ENCODE results near the gene GPRIN1. TPM values are rescaled to one million over a fixed set of nuclear protein-coding genes. Genes with fewer than 3 reads are reported as not detected.

The GPRIN1 gene
- 0.56 TPM for total RNA-seq
- long read RNA-seq, full-length matches to known transcripts, result 1 of 4 reads
- long read RNA-seq, partial matches to known transcripts, result 0 of 4 reads
- long read RNA-seq, other reads (novel, unspliced or antisense), result 3 of 4 reads

DNA sequence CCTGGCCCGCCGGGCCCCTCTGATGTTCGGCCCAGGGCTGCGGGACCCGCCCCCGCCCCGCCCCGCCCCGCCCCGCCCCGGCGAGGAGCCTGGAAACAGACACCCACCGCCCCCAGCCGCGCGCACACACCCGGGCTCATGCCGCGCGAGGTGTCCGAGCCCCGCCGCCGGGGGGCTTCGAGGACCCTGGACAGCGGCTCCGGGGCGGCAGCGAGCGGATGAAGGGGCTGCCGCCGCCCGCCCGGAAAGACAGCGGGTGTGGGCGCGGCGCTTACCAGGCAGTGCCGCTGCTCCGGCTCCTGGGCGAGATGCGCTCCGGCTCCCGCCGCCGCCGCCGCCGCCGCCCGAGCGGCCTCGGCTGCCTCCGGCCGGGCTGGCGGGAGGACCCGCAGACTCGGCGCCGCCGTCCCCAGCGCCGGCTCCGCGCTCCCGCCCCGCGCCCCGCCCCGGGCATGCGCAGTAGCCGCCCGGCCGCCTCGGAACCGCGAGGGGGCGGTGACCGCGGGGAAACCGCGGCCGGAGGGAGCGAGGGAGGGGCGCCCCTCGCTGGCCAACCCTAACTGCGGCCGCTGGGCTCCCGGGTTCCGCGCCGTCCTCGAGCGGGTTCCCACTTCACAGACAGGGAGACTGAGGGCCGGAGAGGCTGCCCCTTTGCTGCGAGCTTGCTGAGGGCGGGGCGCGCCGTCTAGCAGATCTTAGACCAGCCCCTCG lies at the start of gene GPRIN1:
Gene GPRIN1 (minus strand): TSS at position 433 of the 711 bp plus-strand sequence. CDS start 10,322 bp downstream, outside the sequence.
- ATAC-seq (ENCODE audit: poor library complexity), result peak; percentile 92
- peak; percentile 70 for DNase-seq
- intact Hi-C loops (cut with DNase I), result no loop called here

DNA sequence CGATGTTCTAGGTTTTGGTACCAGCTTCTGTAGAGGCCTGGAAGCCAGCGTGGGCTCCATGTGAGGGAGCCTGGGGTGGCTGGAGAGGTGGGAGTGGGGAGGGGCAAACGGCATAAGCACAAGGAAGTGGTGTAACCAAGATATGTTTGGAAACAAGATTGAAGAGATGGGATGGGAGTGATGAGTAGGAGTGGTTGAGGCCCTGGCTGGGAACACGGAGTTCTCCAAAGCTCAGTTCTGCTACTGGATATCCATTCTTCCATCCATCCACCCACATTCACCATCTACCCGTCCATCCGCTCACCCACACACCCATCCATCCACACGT lies 49.5 kb upstream of the GPRIN1 start:
- ATAC-seq (ENCODE audit: poor library complexity), result no peak
- no peak for DNase-seq
- intact Hi-C loops (cut with DNase I), result no loop called here

DNA sequence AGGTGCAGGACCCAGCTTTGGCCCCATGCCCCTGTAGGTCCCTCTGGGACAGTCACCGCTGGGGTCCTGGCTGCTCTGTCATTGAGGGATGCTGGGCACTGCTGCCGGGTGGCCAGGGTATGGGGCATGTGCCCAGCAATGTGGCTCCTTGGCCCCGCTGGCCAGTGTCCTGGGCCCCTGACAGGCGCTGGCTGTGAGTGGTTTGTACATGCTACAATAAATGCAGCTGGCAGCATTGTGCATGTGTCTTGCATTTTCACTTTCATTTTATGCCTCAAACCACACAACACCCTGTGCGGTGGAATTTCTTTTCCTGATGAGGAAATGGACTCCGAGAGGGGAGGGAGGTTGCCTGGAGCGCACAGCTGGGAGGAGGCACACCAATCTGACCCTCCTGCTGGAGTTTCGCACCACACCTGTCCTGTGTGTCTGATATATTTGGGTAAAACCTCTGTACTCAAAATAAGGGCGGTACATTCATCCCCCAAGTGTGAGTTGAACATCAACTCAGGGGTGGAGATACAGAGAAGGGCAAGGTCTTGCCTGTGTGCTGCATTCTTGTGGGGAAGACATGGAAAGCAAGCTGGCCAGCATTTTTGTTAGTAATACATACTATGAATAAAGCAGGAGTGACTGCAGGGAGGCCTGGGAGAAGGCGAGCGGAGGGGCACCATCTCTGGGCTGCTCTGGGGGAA lies 49.0 kb upstream of the GPRIN1 start:
- no peak for DNase-seq
- intact Hi-C loops (cut with DNase I), result no loop called here
- peak; percentile 30 for ATAC-seq (ENCODE audit: poor library complexity)

DNA sequence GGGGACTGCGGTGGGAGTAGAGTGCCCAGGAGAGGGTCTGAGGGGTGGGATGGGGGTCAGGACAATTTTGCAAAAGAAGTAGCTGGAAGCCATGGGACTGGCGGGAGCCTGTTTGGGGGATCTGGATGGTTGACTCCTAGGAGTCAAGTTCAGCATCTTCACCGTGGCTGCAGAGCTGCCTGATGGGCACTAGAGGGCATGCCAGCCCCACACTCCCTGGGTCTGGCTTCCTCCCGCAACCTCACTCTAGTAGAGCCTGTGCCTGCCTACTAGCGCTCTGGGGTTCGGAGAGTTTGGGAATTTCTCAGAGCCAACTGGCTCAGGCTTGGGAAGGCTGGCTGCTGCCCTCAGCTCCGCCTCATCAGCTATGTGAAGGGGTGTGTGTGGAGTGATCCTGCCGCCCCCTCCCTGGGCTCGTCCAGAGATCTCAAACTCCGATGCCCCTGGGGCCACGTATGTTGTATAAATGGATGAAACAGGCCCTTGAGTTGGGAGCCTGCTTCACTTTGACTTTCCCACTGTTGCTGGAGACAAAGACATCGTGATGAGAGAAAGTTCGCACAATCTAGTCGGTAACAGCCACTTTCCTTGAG lies 48.1 kb upstream of the GPRIN1 start:
- ATAC-seq (ENCODE audit: poor library complexity) (peak; percentile 85), DNase-seq (peak; percentile 77)
- intact Hi-C loops (cut with DNase I), result no loop called here

DNA sequence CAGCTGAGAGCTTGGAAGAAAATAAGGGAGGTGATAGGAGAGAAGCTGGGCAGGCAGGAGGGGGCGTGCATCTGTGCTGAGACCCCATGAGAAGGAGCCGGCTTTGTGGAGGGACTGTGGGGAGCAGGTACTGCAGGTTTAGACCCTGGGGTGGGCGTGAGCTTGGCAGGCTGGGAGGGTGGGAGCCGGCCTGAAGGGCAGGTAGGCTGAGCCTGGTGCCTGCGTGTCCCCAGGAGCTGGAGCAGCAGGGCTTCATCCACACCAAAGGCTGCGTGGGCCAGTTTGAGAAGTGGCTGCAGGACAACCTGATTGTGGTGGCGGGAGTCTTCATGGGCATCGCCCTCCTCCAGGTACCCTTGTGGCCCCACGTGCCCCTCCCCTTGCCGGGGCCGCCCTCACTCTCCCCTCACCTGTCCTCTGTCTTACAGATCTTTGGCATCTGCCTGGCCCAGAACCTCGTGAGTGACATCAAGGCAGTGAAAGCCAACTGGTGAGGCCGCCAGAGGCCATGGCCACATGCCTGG lies 46.6 kb upstream of the GPRIN1 start:
- no peak for DNase-seq
- intact Hi-C loops (cut with DNase I), result no loop called here
- ATAC-seq (ENCODE audit: poor library complexity), result no peak

DNA sequence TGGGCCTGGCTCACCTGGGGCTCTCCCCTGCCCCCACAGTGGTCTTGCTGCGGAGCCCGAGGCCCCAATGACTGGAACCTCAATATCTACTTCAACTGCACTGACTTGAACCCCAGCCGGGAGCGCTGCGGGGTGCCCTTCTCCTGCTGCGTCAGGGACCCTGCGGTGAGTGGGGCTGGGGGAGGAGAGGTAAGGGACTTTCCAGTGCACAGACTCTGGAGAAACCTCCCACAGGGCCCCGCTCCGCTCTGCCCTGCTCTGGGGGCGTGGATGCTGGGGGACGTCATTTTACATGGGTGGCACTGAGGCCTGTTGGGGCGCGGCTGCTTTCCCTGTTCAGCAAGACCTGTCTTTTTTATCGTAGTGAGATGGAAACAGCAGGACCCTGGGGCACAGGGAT lies 44.9 kb upstream of the GPRIN1 start:
- ATAC-seq (ENCODE audit: poor library complexity) (no peak), DNase-seq (no peak)
- intact Hi-C loops (cut with DNase I), result no loop called here

DNA sequence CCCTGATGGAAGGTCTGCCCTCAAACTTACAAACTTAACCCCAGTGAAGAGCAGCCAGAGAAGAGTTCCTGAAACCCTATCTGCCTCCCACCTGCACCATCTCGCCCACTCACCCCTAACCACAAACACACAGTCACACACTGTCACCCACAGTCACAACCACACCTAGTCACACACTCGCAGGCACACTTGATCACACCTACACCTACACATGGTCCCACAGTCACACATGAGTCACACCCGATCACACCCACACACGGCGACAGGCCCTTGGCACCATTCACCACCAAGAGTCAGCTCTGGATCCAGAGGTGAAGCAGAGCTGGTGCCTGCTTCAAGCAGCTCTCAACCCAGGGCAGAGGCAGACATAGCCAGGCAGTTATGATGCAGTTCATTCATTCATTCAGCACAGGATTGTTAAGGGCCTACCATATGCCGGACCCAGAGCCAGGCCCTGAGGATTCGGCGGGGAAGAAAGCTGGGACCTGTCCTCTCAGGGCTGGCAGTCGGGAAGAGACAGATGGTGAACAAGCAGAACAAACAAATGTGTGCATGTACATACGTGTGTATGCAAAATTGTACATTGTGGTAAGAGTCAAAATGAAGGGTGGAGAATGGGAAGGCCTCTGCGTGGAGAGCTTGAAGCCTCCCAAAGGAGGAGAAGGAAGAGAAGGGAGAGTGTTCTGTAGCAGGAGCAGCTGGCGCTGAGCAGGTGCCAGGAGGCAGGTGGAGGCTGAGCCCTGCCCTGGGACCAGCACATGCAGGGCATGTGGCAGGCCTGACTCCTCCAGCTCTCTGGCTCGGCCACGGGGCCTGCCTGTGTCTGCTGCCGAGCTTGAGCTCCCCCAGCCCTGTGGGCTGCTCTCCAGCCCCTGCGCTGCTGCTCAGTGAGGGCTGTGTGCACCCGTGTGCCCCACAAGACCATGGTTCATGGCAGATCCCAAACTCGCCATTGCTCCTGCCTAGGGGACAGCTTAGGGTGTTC lies 43.7 kb upstream of the GPRIN1 start:
- intact Hi-C loops (cut with DNase I), result no loop called here
- DNase-seq (no peak), ATAC-seq (ENCODE audit: poor library complexity) (no peak)

DNA sequence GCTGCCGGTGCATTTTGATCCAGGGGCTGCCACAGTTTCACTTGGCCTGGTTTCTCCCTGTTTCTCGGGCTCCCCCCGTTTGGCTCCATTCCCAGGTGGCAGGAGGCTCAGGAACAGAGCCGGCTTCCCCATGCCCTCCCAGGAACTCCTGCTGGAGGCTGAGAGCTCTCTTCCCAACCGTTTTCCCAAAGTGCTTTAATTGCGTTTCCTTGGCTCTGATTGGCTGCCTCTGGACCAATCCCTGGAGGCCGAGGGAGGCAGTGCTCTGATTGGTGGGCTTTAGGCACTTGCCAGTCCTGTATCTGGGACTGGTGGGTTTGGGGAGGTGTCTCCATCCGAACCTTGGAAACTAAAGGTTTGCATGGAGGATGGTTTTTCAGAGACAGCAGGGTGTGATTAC lies 42.2 kb upstream of the GPRIN1 start:
- ATAC-seq (ENCODE audit: poor library complexity) (no peak), DNase-seq (no peak)
- intact Hi-C loops (cut with DNase I), result no loop called here

DNA sequence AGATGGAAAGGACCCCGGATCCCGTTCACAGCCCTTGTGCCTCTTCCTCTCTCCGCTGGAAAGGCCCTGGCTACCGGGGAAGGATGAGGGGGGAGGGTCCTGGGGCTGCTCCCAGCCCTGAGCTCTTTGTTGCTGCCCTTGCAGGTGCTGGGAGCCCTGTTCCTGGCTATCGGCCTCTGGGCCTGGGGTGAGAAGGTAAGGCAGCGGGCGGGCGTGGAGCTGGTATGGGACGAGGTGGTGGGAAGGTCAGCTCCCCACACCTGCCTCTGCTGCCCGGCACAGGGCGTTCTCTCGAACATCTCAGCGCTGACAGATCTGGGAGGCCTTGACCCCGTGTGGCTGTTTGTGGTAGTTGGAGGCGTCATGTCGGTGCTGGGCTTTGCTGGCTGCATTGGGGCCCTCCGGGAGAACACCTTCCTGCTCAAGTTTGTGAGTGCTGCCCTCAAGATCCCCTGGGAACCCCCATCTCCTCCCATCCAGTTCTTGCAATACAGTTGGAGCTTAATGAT lies 41.6 kb upstream of the GPRIN1 start:
- intact Hi-C loops (cut with DNase I), result no loop called here

DNA sequence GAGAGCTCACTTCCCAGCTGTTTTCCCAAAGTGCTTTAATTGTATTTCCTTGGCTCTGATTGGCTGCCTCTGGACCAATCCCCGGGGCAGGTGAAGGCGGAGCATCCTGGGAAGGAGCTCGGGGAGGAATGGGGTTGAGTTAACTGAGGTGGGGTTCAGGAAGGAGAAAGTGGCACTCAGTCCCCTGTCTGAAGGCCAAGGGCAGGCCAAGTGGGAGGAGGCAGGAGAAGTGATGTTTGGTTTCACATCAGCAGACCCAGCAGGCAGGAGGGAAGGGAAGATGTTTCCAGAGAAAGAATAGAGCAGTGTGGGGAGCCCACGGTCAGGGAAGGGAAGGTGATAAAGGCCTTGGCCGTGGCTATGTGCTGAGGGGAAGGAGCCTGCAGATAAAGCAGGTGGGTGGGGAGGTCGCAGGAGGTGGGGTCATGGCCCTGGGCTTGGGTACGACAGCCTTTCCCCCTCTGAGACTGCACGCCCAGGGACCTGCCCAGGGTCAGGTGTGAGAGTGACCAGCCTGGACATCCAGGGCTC lies 40.5 kb upstream of the GPRIN1 start:
- no peak for ATAC-seq (ENCODE audit: poor library complexity)
- intact Hi-C loops (cut with DNase I), result no loop called here
- DNase-seq, result no peak

More for the DNA sequence above, 41.6 kb upstream of the GPRIN1 start:
- ATAC-seq (ENCODE audit: poor library complexity) (no peak), DNase-seq (no peak)

DNA sequence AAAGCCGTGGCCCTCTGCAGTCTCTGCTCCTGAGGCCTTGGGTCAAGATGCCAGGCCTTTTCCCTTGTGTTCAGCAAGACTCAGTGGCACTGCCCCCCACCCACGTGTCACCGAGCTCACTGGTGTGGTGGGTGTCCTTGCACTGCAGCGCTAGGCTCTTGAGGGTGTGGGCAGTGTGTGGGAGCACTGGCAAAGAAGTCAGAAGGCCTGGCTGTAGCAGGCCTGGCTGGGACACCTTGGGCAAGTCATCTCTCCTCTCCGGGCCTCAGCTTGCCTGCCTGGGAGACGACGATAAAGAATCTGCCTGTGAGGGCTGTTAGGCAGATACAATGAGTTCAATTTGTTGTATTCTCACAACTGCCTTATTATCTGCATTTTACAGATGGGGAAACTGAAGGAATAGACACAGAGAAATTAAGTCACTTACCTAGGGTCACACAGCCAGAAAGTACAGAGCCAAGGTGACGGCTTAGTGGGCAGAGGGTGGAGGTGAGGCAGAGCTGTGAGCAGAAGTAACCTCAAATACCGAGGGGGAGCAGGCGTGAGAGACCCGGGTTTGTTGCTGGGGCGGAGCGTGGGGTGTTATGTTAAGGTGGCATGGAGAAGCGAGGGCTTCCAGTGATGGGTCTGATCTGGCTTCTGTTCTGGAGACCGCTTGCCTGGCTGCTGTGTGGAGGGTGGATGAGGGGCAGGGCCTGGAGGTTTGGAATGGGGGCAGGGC lies 38.7 kb upstream of the GPRIN1 start:
- DNase-seq, result no peak
- intact Hi-C loops (cut with DNase I), result loop anchor here (10.0 kb wide), 1 partner anchor 74 kb away; no protein-coding TSS in a partner anchor
- ATAC-seq (ENCODE audit: poor library complexity), result no peak

DNA sequence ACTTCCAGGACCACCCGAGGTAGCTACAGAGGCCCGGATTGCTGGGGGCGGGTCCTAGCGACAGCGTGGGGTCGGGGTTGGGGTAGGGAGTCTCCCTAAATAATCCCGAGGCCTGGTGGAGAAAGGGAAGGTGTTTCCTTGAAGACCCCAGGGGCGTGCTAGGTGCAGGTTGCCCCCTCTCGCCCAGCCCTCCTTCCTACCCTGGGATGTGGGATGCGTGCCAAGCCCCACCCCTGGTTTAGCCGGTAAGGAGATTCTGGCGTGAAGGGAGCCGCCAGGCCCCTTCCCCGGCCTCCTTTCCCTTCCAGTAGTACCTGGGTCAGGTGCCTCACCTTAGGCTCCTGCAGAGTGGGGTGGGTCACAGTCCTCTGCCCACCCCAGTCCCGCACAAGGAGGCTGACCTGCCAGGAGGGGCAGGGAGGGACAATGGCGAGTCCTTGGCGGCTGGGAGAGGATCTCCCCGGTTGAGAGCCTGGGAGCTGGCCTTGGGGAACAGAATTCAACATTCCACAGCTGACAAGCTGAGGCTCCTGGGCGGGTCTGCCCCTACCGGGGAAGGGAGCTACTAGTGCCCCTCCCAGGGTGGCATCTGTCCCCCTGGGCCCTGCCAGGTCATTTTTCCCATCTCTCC lies 38.0 kb upstream of the GPRIN1 start:
- ATAC-seq (ENCODE audit: poor library complexity) (no peak), DNase-seq (peak; percentile 71)
- intact Hi-C loops (cut with DNase I), result loop anchor here (10.0 kb wide), 1 partner anchor 73 kb away; no protein-coding TSS in a partner anchor

DNA sequence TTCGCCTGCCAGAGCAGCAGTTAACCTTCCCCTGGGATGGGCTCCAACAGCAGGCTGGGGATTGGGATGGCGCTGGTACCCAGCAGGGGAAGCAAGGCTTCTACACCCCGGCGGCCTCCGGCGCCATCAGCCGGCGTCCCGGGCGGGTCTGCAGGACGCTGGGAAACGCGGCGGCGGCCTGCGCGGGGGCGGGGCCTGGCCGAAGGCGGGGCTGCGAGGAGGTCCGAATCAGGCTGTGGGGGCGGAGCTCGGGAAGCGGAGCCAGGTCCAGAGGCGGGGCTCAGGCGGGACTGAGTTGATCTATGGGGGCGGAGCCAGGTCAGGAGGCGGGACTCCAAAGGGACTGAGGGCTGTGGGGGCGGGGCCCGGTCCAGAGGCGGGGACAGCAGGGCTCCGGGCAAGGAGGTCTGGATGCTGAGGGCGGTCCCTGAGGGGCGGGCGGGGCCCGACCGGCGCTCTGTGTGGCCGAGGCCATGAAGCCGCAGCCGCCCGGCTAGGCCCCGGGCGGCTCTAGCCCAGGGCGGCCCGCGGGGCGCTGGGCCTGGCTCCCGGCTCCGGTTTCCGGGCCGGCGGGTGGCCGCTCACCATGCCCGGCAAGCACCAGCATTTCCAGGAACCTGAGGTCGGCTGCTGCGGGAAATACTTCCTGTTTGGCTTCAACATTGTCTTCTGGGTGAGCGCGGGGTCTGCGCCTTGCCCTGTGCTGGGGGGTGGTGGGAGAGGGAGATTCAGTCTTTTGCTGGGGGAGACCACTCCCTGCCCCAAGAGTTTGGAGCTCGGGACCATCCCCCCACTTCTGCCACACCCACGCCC lies 37.3 kb upstream of the GPRIN1 start, which contains the start of gene TSPAN17:
Gene TSPAN17 (plus strand): TSS at position 455 of the 813 bp plus-strand sequence. CDS start 132 bp downstream, at position 587.
- ATAC-seq (ENCODE audit: poor library complexity) (peak; percentile 98), DNase-seq (peak; percentile 100)
- intact Hi-C loops (cut with DNase I), result loop anchor here (10.0 kb wide), 1 partner anchor 72 kb away; no protein-coding TSS in a partner anchor

DNA sequence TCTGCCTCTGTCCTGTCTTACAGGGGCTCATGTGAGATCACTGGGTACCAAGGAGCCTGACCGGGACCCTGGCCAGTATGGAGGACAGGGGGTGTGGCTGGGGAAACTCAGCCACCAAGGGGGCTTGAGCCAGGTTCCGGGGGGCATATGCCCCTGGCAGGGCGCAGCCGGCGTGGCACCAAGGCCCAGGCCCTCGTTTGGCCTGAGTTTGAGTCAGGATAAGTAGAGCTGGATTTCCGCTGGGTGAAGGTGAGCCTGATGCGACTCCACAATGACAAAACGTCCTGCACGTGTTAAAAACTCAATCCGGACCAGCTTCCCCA lies 36.7 kb upstream of the GPRIN1 start:
- intact Hi-C loops (cut with DNase I), result loop anchor here (10.0 kb wide), 1 partner anchor 72 kb away; no protein-coding TSS in a partner anchor
- ATAC-seq (ENCODE audit: poor library complexity), result peak; percentile 11
- no peak for DNase-seq

DNA sequence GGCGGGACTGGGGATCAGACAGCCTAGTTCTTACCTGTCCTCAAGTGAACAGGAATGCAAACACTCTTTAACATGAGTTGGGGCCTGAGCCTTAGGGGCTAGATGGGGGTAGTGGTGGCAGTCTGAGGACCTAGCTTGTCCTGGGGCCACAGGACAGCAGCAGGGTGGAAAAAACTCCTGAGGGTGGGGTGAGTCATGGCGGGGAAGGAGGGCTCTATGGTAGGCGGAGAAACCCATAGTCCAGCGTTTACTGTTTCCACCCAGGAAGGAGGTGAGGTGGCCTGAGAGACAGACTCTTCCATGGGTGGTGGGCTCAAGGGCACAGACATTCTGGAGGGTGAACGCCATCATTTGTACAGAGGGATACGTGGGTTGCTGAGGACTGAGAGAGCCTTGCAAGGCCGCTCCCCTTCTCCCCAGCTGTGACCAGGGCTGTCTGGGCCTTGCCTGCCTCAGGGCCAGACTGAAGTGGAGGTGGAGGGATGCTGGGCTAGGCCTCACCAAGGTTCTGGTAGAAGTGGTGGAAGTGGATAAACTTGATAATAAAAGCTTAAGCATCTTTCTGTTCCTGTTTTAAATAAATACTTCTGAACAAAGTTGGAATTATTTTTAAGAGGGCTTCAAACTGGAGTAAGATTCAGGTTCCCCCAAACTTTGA lies 36.2 kb upstream of the GPRIN1 start:
- DNase-seq (no peak), ATAC-seq (ENCODE audit: poor library complexity) (no peak)
- intact Hi-C loops (cut with DNase I), result loop anchor here (10.0 kb wide), 1 partner anchor 71 kb away; no protein-coding TSS in a partner anchor
